Measurements from ENCODE around the gene FAM107B. TPM values are rescaled to one million over a fixed set of nuclear protein-coding genes. Genes with fewer than 3 reads are reported as not detected.
A peak's percentile ranks its signal among the peaks of the same experiment; 100 is the strongest.

The FAM107B gene
- total RNA-seq, 1 experiment from 2014 or later = 41.3 TPM

GRCh38 chr10:14478604-14479003 is 296.1 kb downstream of the FAM107B start:
- no TSS peak for BruUV-seq (replicated peaks)

GRCh38 chr10:14478201-14478600 is 296.5 kb downstream of the FAM107B start:
- BruUV-seq (replicated peaks) = no TSS peak
- no peaks in the 10 kb centered on the region for H3K27me3 Mint-ChIP-seq (ENCODE audit: insufficient read depth, unreplicated experiment)
- no peak overlapping the region for H3K27ac Mint-ChIP-seq (ENCODE audit: low read depth, unreplicated experiment)
- no peak for DNase-seq (ENCODE audit: unreplicated experiment)
- ChIA-PET POLR2A (interaction anchor here (0.6 kb wide), 1 partner anchor 364 kb away, joined by 3 read pairs; no protein-coding TSS in a partner anchor), CTCF (interaction anchor here (1.0 to 1.3 kb wide), 4 partner anchors 21 to 281 kb away, joined by 3 read pairs; no protein-coding TSS in a partner anchor)
- H3K9me3 Mint-ChIP-seq (ENCODE audit: unreplicated experiment) = no peaks in the 10 kb centered on the region
- no peaks in the 10 kb centered on the region for H3K4me1 Mint-ChIP-seq (ENCODE audit: insufficient read depth, unreplicated experiment)
- intact Hi-C loops (cut with micrococcal nuclease) = loop anchor here (1.0 kb wide), 2 partner anchors 281 to 691 kb away; no protein-coding TSS in a partner anchor
- H3K4me3 Mint-ChIP-seq (ENCODE audit: unreplicated experiment) = no peak overlapping the region
- no peak for TF ChIP-seq CTCF (IDR thresholded peaks at IDR 0.05; ENCODE audit: unreplicated experiment)
- H3K36me3 Mint-ChIP-seq (ENCODE audit: insufficient read depth, unreplicated experiment) = no peaks in the 10 kb centered on the region

More at GRCh38 chr10:14478604-14479003, 296.1 kb downstream of the FAM107B start:
- CTCF ChIA-PET = interaction anchor here (0.9 to 1.3 kb wide), 5 partner anchors 20 to 695 kb away, joined by 3 read pairs; no protein-coding TSS in a partner anchor
- Mint-ChIP-seq H3K4me3 (ENCODE audit: unreplicated experiment) (no peak overlapping the region), H3K27ac (ENCODE audit: low read depth, unreplicated experiment) (no peak overlapping the region), H3K9me3 (ENCODE audit: unreplicated experiment) (no peaks in the 10 kb centered on the region), H3K36me3 (ENCODE audit: insufficient read depth, unreplicated experiment) (no peaks in the 10 kb centered on the region), H3K27me3 (ENCODE audit: insufficient read depth, unreplicated experiment) (no peaks in the 10 kb centered on the region), H3K4me1 (ENCODE audit: insufficient read depth, unreplicated experiment) (no peaks in the 10 kb centered on the region)
- intact Hi-C loops (cut with micrococcal nuclease) = loop anchor here (1.0 kb wide), 2 partner anchors 281 to 691 kb away; no protein-coding TSS in a partner anchor
- TF ChIP-seq CTCF (IDR thresholded peaks at IDR 0.05; ENCODE audit: unreplicated experiment) = peak; percentile 22
- POLR2A ChIA-PET = interaction anchor here (0.6 kb wide), 2 partner anchors 364 to 400 kb away, joined by 3 read pairs; partner anchors contain the start of gene SUV39H2
- DNase-seq (ENCODE audit: unreplicated experiment) = peak; percentile 60

- DNase-seq (ENCODE audit: unreplicated experiment) = no peak
- Mint-ChIP-seq H3K27ac (ENCODE audit: low read depth, unreplicated experiment) (no peak overlapping the region), H3K4me3 (ENCODE audit: unreplicated experiment) (no peak overlapping the region), H3K9me3 (ENCODE audit: unreplicated experiment) (no peaks in the 10 kb centered on the region), H3K36me3 (ENCODE audit: insufficient read depth, unreplicated experiment) (no peaks in the 10 kb centered on the region), H3K4me1 (ENCODE audit: insufficient read depth, unreplicated experiment) (no peaks in the 10 kb centered on the region), H3K27me3 (ENCODE audit: insufficient read depth, unreplicated experiment) (no peaks in the 10 kb centered on the region)
- CTCF ChIA-PET = interaction anchor here (0.5 to 1.2 kb wide), 4 partner anchors 10 to 495 kb away, joined by 3 to 4 read pairs (median 3); no protein-coding TSS in a partner anchor
- POLR2A ChIA-PET = no interaction called here
- intact Hi-C loops (cut with micrococcal nuclease) = no loop called here
- no TSS peak for BruUV-seq (replicated peaks)
- no peak for TF ChIP-seq CTCF (IDR thresholded peaks at IDR 0.05; ENCODE audit: unreplicated experiment)
Observed at GRCh38 chr10:14477408-14477710, 297.3 kb downstream of the FAM107B start.

GRCh38 chr10:14476641-14477407 is 297.9 kb downstream of the FAM107B start:
- TF ChIP-seq CTCF (IDR thresholded peaks at IDR 0.05; ENCODE audit: unreplicated experiment) = no peak
- DNase-seq (ENCODE audit: unreplicated experiment) = no peak
- no peak overlapping the region for H3K4me3 Mint-ChIP-seq (ENCODE audit: unreplicated experiment)
- POLR2A ChIA-PET = no interaction called here
- no peak overlapping the region for H3K27ac Mint-ChIP-seq (ENCODE audit: low read depth, unreplicated experiment)
- no peaks in the 10 kb centered on the region for H3K9me3 Mint-ChIP-seq (ENCODE audit: unreplicated experiment)
- no peaks in the 10 kb centered on the region for H3K27me3 Mint-ChIP-seq (ENCODE audit: insufficient read depth, unreplicated experiment)
- CTCF ChIA-PET = interaction anchor here (0.6 to 1.2 kb wide), 4 partner anchors 10 to 495 kb away, joined by 3 to 4 read pairs (median 3); no protein-coding TSS in a partner anchor
- no peaks in the 10 kb centered on the region for H3K36me3 Mint-ChIP-seq (ENCODE audit: insufficient read depth, unreplicated experiment)
- intact Hi-C loops (cut with micrococcal nuclease) = no loop called here
- no peaks in the 10 kb centered on the region for H3K4me1 Mint-ChIP-seq (ENCODE audit: insufficient read depth, unreplicated experiment)
- no TSS peak for BruUV-seq (replicated peaks)
